Transverse colon (tissue), 4 donors: ENCODE measurements around the gene TBCD. TPM values are rescaled to one million over a fixed set of nuclear protein-coding genes. Genes with fewer than 3 reads are reported as not detected.

ENCODE experiments used
- DNase-seq: peaks from one replicate; pipeline ENCODE4 v3.0.0-alpha.2; 2019
- H3K27ac ChIP-seq, 4 donors: fragments of 200-600 bp; sonication (generic); 2 replicates each; pipeline ENCODE4 v1.5.1; 2016 to 2018; ENCODE audit warnings: inconsistent platforms in 4 of 4
- H3K27me3 ChIP-seq: fragments of 200-600 bp; sonication (generic); 2 replicates; pipeline ENCODE4 v1.5.1; 2017; ENCODE audit warnings: inconsistent platforms
- H3K36me3 ChIP-seq, 4 donors: fragments of 200-600 bp; sonication (generic); 2 replicates each; pipeline ENCODE4 v1.5.1; 2017 to 2019; ENCODE audit warnings: inconsistent platforms in 4 of 4
- H3K4me1 ChIP-seq, 4 donors: fragments of 200-600 bp; sonication (generic); 2 replicates each; pipeline ENCODE4 v1.5.1; 2017 to 2020; ENCODE audit warnings: inconsistent platforms in 4 of 4
- H3K4me3 ChIP-seq, 4 donors: fragments of 200-600 bp; sonication (generic); 1 replicate in 1 of 4; 2 replicates in 3 of 4; pipeline versions ENCODE4 v1.5.1 to v1.6.1; 2017 to 2019; ENCODE audit warnings: inconsistent platforms in 4 of 4
- H3K9me3 ChIP-seq, 2 donors: fragments of 200-600 bp; sonication (generic); 2 replicates each; pipeline ENCODE4 v1.5.1; 2017 to 2019; ENCODE audit warnings: inconsistent platforms in 2 of 2
- CTCF ChIP-seq, 5 experiments: fragments of 200-600 bp in 3 of 5; fragments of 450-650 bp in 2 of 5; sonication (generic) in 3 of 5; IDR thresholded peaks; 1 replicate in 2 of 5; 2 replicates in 3 of 5; pipeline ENCODE4 v1.5.1; 2016 to 2017; ENCODE audit warnings: antibody characterized with exemption in 5 of 5, inconsistent platforms in 3 of 5, mild to moderate bottlenecking in 2 of 5, moderate library complexity in 1 of 5
- EP300 ChIP-seq: sonication (generic); formaldehyde crosslinking; IDR thresholded peaks from one replicate; pipeline ENCODE4 v1.6.1; 2017; ENCODE audit warnings: antibody characterized with exemption, low read depth
- POLR2A ChIP-seq: fragments of 450-650 bp; IDR thresholded peaks from one replicate; pipeline ENCODE4 v1.6.1; 2016; ENCODE audit warnings: antibody characterized with exemption, mild to moderate bottlenecking, moderate library complexity
- POLR2AphosphoS5 ChIP-seq, 3 donors: sonication (generic); formaldehyde crosslinking; IDR thresholded peaks; one replicate each; pipeline ENCODE4 v1.6.1; 2016; ENCODE audit warnings: antibody characterized with exemption in 3 of 3
- WGBS, 2 donors: methylation state at CpG; one replicate each; pipeline ENCODE4 v1.1.5; 2018; ENCODE audit warnings: low coverage in 1 of 2; 5-methylcytosine and 5-hydroxymethylcytosine counted together
- in situ Hi-C, 4 donors: fragments of 200-750 bp; cut with MboI; loops; one replicate each; pipeline versions ENCODE4 v1.15.0 to v1.15.1; 2017; ENCODE audit warnings: low sequenced_read_pairs in 3 of 4, low pct_ligation_motif_present in 1 of 4, low pct_unique_long_range_greater_than_20kb in 1 of 4
- intact Hi-C: fragments of 100-400 bp; cut with DNase I; formaldehyde crosslinking; loops from one replicate; pipeline ENCODE4 v1.15.1; 2023; ENCODE audit warnings: low total_unique reads
- total RNA-seq, 4 donors: library from RNA; depleted of rRNA; stranded (reverse); fragments of >200 nt; gene quantifications; one replicate each; pipeline ENCODE4 v1.1.0, GENCODE V29; 2016

TBCD gene
- total RNA-seq, 4 donors from 2014 or later = 38.6 to 104 (median 39.8) TPM

DNA sequence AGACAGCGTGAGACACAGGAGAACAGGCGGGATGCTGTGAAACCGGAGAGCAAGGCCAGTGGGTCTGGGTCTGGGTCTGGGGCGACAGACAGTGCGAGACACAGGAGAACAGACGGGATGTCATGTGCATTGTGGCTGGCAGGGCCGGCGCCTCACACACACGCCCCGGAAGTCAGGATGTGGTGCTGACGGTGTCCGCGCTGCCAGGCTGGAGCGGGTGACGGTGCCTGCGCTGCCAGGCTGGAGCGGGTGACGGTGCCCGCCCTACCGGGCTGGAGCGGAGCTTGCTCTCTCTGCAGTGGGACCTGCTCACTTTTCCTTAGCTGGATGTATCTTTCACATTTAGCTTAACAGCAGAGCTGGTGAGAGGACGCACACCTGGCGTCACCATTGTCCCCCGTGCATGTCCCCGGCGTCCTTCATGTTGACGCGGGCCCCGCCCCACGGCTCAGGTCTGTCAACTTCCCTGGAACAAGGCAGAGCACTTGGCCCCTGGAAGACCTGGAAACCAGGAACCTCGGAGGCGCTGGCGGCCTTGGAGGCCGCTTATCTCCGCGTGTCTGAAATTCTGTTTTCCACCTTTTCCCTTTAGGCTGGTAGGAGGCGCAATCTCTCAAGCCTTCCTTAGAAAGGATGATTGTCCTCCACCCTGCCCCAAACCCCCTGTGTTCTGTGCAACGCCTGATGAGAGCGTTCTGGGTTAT is 131.0 kb downstream of the TBCD start:
- peak; percentile 70 for DNase-seq
- peak overlapping the region; percentile 40 to 79 (median 76) for H3K27ac ChIP-seq
- H3K4me1 ChIP-seq = peaks cover 4 to 39% (median 24%) of the 10 kb centered on the region in 4 donors
- H3K36me3 ChIP-seq = no peaks in the 10 kb centered on the region
- intact Hi-C loops (no loop called here), in situ Hi-C loops (no loop called here)
- H3K4me3 ChIP-seq = peak overlapping the region in 2 of 4 donors; percentile 2 to 5
- 73 to 82% methylated on average over 3 to 39 of the region's 39 CpGs for WGBS, 2 donors
- no peaks in the 10 kb centered on the region for H3K27me3 ChIP-seq
- H3K9me3 ChIP-seq = no peaks in the 10 kb centered on the region
- TF ChIP-seq POLR2AphosphoS5 (IDR thresholded peaks at IDR 0.05) = peak in 2 of 3 donors; percentile 15 to 51
- TF ChIP-seq EP300 = no peak
- TF ChIP-seq POLR2A = peak; percentile 54

DNA sequence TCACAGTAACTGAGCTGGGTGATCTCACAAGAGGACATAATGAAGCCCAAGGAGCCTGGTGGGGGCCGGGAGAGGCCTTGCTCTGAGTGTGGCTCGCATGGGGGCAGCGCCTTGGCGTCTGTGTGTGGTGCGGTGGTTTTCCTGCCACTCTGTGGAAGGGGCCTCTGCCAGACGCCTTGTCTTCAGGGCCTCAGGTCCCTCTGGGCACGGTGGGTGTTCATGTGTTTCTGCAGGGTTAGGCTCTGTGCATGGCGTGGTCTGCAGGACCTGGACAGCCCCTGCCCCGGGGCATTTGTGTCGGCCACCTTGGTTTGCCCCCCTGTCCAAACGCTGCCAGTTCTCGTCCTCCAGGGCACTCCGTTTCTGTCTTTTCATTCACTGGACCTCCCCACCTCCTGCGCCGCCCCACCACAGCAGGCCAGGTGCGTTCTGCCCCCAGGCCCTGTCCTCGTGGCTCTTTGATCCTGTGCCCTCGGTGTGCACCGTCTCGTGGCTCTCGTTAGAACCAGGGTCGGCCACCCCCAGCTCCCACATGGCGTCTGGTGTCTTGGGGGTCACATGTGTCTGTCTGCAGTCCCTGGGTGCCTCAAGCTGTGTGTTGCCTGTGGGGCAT is 131.7 kb downstream of the TBCD start:
- Histone ChIP-seq H3K27me3 (no peaks in the 10 kb centered on the region), H3K27ac (peak overlapping the region; percentile 40 to 79 (median 76)), H3K36me3 (no peaks in the 10 kb centered on the region), H3K4me3 (peak overlapping the region in 1 of 4 donors; percentile 2), H3K4me1 (peaks cover 4 to 42% (median 25%) of the 10 kb centered on the region in 4 donors), H3K9me3 (no peaks in the 10 kb centered on the region)
- intact Hi-C loops = no loop called here
- WGBS, 2 donors = 87% methylated on average over 23 of the region's 23 CpGs; no CpG with 5 or more reads in 1 of the 2 donors
- no peak for DNase-seq
- in situ Hi-C loops = no loop called here
- no peak for TF ChIP-seq EP300

GRCh38 chr17:82884341-82884969 is 132.6 kb downstream of the TBCD start:
- in situ Hi-C loops = no loop called here
- peaks cover 4 to 52% (median 34%) of the 10 kb centered on the region in 4 donors for H3K4me1 ChIP-seq
- DNase-seq = no peak
- H3K36me3 ChIP-seq = no peaks in the 10 kb centered on the region
- TF ChIP-seq POLR2A (no peak), POLR2AphosphoS5 (IDR thresholded peaks at IDR 0.05) (no peak), CTCF (IDR thresholded peaks at IDR 0.05) (no peak), EP300 (no peak)
- intact Hi-C loops = no loop called here
- H3K27ac ChIP-seq = peak overlapping the region in 3 of 4 donors; percentile 14 to 43 (median 34)
- no peaks in the 10 kb centered on the region for H3K9me3 ChIP-seq
- H3K4me3 ChIP-seq = no peak overlapping the region
- WGBS, 2 donors = 82 to 93% methylated on average over 3 to 25 of the region's 25 CpGs
- H3K27me3 ChIP-seq = no peaks in the 10 kb centered on the region

DNA sequence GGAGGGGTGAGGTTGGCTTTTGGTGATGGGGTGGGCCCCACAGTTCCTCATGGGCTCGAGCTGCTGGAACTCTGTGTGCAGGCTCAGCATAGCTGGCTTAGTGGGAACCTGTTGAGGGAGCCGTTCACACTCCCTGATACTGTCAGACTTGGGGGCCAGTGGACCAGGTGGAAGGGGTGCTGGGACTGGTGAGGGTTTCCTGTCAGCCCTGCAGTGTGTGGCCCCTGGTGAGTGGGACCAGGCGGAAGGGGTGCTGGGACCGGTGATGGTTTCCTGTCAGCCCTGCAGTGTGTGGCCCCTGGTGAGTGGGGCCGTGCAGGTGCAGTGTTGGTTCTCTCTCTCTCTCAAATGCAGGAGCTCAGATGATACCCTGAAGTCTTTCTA is 133.1 kb downstream of the TBCD start:
- Histone ChIP-seq H3K36me3 (no peaks in the 10 kb centered on the region), H3K4me3 (no peak overlapping the region), H3K27ac (peak overlapping the region in 3 of 4 donors; percentile 14 to 43 (median 34)), H3K9me3 (no peaks in the 10 kb centered on the region), H3K4me1 (peaks cover 7 to 56% (median 38%) of the 10 kb centered on the region in 4 donors), H3K27me3 (no peaks in the 10 kb centered on the region)
- intact Hi-C loops (no loop called here), in situ Hi-C loops (no loop called here)
- peak; percentile 36 for DNase-seq
- no peak for TF ChIP-seq POLR2A
- no peak for TF ChIP-seq EP300
- TF ChIP-seq POLR2AphosphoS5 (IDR thresholded peaks at IDR 0.05) = no peak
- TF ChIP-seq CTCF (IDR thresholded peaks at IDR 0.05) = no peak
- 63% methylated on average over 5 of the region's 5 CpGs; no CpG with 5 or more reads in 1 of the 2 donors for WGBS, 2 donors
